Esophagus squamous epithelium (tissue), 5 donors: Measurements from ENCODE around the gene SLC10A7. TPM values are rescaled to one million over a fixed set of nuclear protein-coding genes. Genes with fewer than 3 reads are reported as not detected.

Experiments used
- DNase-seq: peaks from one replicate; lab custom pipeline; 2025; lab: John Stamatoyannopoulos, UW
- H3K27ac ChIP-seq, 4 donors: fragments of 200-600 bp; sonication (generic); one replicate each; pipeline ENCODE4 v1.5.1; 2016 to 2019; ENCODE audit warnings: mild to moderate bottlenecking in 1 of 4
- H3K27me3 ChIP-seq, 4 donors: fragments of 200-600 bp; sonication (generic); 1 replicate in 3 of 4; 2 replicates in 1 of 4; pipeline versions ENCODE4 v1.5.1 to v1.6.0; 2017 to 2021; ENCODE audit warnings: antibody characterized with exemption in 1 of 4
- H3K36me3 ChIP-seq, 3 donors: fragments of 200-600 bp; sonication (generic); one replicate each; pipeline ENCODE4 v1.5.1; 2016 to 2019
- H3K4me1 ChIP-seq, 3 donors: fragments of 200-600 bp; sonication (generic); one replicate each; pipeline ENCODE4 v1.5.1; 2017 to 2019
- H3K4me3 ChIP-seq, 4 donors: fragments of 200-600 bp; sonication (generic); 1 replicate in 3 of 4; 2 replicates in 1 of 4; pipeline ENCODE4 v1.5.1; 2016 to 2019; ENCODE audit warnings: mild to moderate bottlenecking in 2 of 4, moderate library complexity in 1 of 4
- H3K9me3 ChIP-seq, 3 donors: fragments of 200-600 bp; sonication (generic); one replicate each; pipeline ENCODE4 v1.5.1; 2016 to 2019
- CTCF ChIP-seq, 6 experiments: fragments of 450-650 bp in 4 of 6; fragments of 200-600 bp in 2 of 6; sonication (generic) in 2 of 6; IDR thresholded peaks; one replicate each; pipeline ENCODE4 v1.5.1; 2016 to 2019; ENCODE audit warnings: antibody characterized with exemption in 6 of 6, mild to moderate bottlenecking in 4 of 6, moderate library complexity in 4 of 6
- POLR2A ChIP-seq, 4 donors: fragments of 450-650 bp; IDR thresholded peaks; one replicate each; pipeline ENCODE4 v1.6.1; 2017; ENCODE audit warnings: antibody characterized with exemption in 4 of 4, mild to moderate bottlenecking in 4 of 4, moderate library complexity in 3 of 4
- WGBS, 2 donors: methylation state at CpG; one replicate each; pipeline ENCODE4 v1.1.5; 2018; 5-methylcytosine and 5-hydroxymethylcytosine counted together
- intact Hi-C: fragments of 100-400 bp; cut with DNase I; formaldehyde crosslinking; loops from one replicate; pipeline ENCODE4 v1.15.0; 2022
- total RNA-seq, 4 donors: library from RNA; depleted of rRNA; stranded (reverse); fragments of >200 nt; gene quantifications; one replicate each; pipeline ENCODE4 v1.1.0, GENCODE V29; 2016
- donor health status: DM: yes; HTN: yes; CAD: no.

SLC10A7 gene
- total RNA-seq, 4 donors from 2014 or later: 9.7 to 23.5 (median 13.5) TPM

GRCh38 chr4:146522098-146522868, 543 bp upstream of the SLC10A7 start:
- DNase-seq: peak; percentile 16
- TF ChIP-seq POLR2A (IDR thresholded peaks at IDR 0.05) (peak in 2 of 4 donors; percentile 58 to 79), CTCF (IDR thresholded peaks at IDR 0.05) (no peak)
- 0% methylated on average over 9 of the region's 62 CpGs; no CpG with 5 or more reads in 1 of the 2 donors for WGBS, 2 donors
- Histone ChIP-seq H3K36me3 (peaks cover 0 to 2% (median 0%) of the 10 kb centered on the region in 3 donors), H3K27me3 (no peaks in the 10 kb centered on the region), H3K4me1 (peaks cover 12 to 41% (median 20%) of the 10 kb centered on the region in 3 donors), H3K27ac (peak overlapping the region; percentile 77 to 94 (median 92)), H3K4me3 (peak overlapping the region; percentile 87 to 96 (median 92)), H3K9me3 (no peaks in the 10 kb centered on the region)
- intact Hi-C loops: no loop called here

GRCh38 chr4:146520896-146521540, 722 bp downstream of the SLC10A7 start:
- 1% methylated on average over 12 of the region's 12 CpGs for WGBS, 2 donors
- TF ChIP-seq POLR2A (IDR thresholded peaks at IDR 0.05) (no peak), CTCF (IDR thresholded peaks at IDR 0.05) (no peak)
- H3K27me3 ChIP-seq: no peaks in the 10 kb centered on the region
- H3K4me3 ChIP-seq: peak overlapping the region; percentile 87 to 96 (median 92)
- peaks cover 12 to 37% (median 20%) of the 10 kb centered on the region in 3 donors for H3K4me1 ChIP-seq
- intact Hi-C loops: no loop called here
- DNase-seq: no peak
- peak overlapping the region; percentile 77 to 94 (median 92) for H3K27ac ChIP-seq
- no peaks in the 10 kb centered on the region for H3K9me3 ChIP-seq
- H3K36me3 ChIP-seq: peaks cover 0 to 13% (median 0%) of the 10 kb centered on the region in 3 donors

- Histone ChIP-seq H3K27ac (no peak overlapping the region), H3K4me3 (no peak overlapping the region), H3K9me3 (no peaks in the 10 kb centered on the region), H3K4me1 (peaks cover 2 to 6% (median 6%) of the 10 kb centered on the region in 3 donors), H3K27me3 (no peaks in the 10 kb centered on the region), H3K36me3 (peaks cover 0 to 29% (median 0%) of the 10 kb centered on the region in 3 donors)
- intact Hi-C loops: no loop called here
- TF ChIP-seq POLR2A (IDR thresholded peaks at IDR 0.05) (no peak), CTCF (IDR thresholded peaks at IDR 0.05) (no peak)
- no peak for DNase-seq
- WGBS, 2 donors: 84 to 87% methylated on average over 6 to 7 of the region's 7 CpGs
These were observed 6.9 kb downstream of the SLC10A7 start for GRCh38 chr4:146514651-146515357.

GRCh38 chr4:146513548-146513947, 8.2 kb downstream of the SLC10A7 start:
- no peak for TF ChIP-seq CTCF (IDR thresholded peaks at IDR 0.05)
- TF ChIP-seq POLR2A (IDR thresholded peaks at IDR 0.05): no peak
- DNase-seq: no peak
- no peaks in the 10 kb centered on the region for H3K27me3 ChIP-seq
- H3K9me3 ChIP-seq: no peaks in the 10 kb centered on the region
- H3K36me3 ChIP-seq: peaks cover 0 to 40% (median 0%) of the 10 kb centered on the region in 3 donors
- 95 to 100% methylated on average over 1 of the region's 1 CpG for WGBS, 2 donors
- no peak overlapping the region for H3K4me3 ChIP-seq
- no peak overlapping the region for H3K27ac ChIP-seq
- intact Hi-C loops: no loop called here
- H3K4me1 ChIP-seq: no peaks in the 10 kb centered on the region
